ENCODE results near the gene OR6N2. TPM values are rescaled to one million over a fixed set of nuclear protein-coding genes. Genes with fewer than 3 reads are reported as not detected.

Gene OR6N2
- not detected for total RNA-seq

GRCh38 chr1:158781104-158781503, at the start of gene OR6N2:
Gene OR6N2 (minus strand): TSS chr1:158781204. CDS start chr1:158777635, 3,569 bp downstream.
- Histone ChIP-seq H3K27ac (no peak within 1 kb of the TSS), H3K4me3 (no peak within 1 kb of the TSS)

GRCh38 chr1:158830074-158830677, 49.2 kb upstream of the OR6N2 start:
- no peak overlapping the region for H3K4me3 ChIP-seq
- no peak for DNase-seq (ENCODE audit: low spot score in 2 of 2)
- TF ChIP-seq CTCF (IDR thresholded peaks at IDR 0.05) (no peak), EP300 (IDR thresholded peaks at IDR 0.05) (no peak), POLR2AphosphoS5 (IDR thresholded peaks at IDR 0.05) (no peak), POLR2A (IDR thresholded peaks at IDR 0.05) (no peak)
- 70% methylated on average over 2 of the region's 2 CpGs for WGBS
- H3K36me3 ChIP-seq: no peaks in the 10 kb centered on the region
- H3K4me1 ChIP-seq: no peaks in the 10 kb centered on the region
- no peaks in the 10 kb centered on the region for H3K27me3 ChIP-seq
- H3K27ac ChIP-seq: no peak overlapping the region
- no peaks in the 10 kb centered on the region for H3K9me3 ChIP-seq

More at GRCh38 chr1:158781104-158781503, at the start of gene OR6N2:
- TF ChIP-seq EP300 (IDR thresholded peaks at IDR 0.05): no peak
- no peak for TF ChIP-seq CTCF (IDR thresholded peaks at IDR 0.05)
- TF ChIP-seq POLR2AphosphoS5 (IDR thresholded peaks at IDR 0.05): no peak
- TF ChIP-seq POLR2A (IDR thresholded peaks at IDR 0.05): no peak
- DNase-seq (ENCODE audit: low spot score in 2 of 2): no peak
- Histone ChIP-seq H3K4me1 (no peaks in the 10 kb centered on the region), H3K9me3 (no peaks in the 10 kb centered on the region), H3K36me3 (no peaks in the 10 kb centered on the region), H3K27me3 (no peaks in the 10 kb centered on the region)

- H3K4me3 ChIP-seq: no peak overlapping the region
- WGBS: 80% methylated on average over 1 of the region's 1 CpG
- no peak overlapping the region for H3K27ac ChIP-seq
- H3K36me3 ChIP-seq: no peaks in the 10 kb centered on the region
- DNase-seq (ENCODE audit: low spot score in 2 of 2): no peak
- TF ChIP-seq POLR2A (IDR thresholded peaks at IDR 0.05) (no peak), EP300 (IDR thresholded peaks at IDR 0.05) (no peak), CTCF (IDR thresholded peaks at IDR 0.05) (no peak), POLR2AphosphoS5 (IDR thresholded peaks at IDR 0.05) (no peak)
- no peaks in the 10 kb centered on the region for H3K27me3 ChIP-seq
- no peaks in the 10 kb centered on the region for H3K4me1 ChIP-seq
- H3K9me3 ChIP-seq: no peaks in the 10 kb centered on the region
Observed at GRCh38 chr1:158821723-158822122, 40.7 kb upstream of the OR6N2 start.

GRCh38 chr1:158819461-158820443, 38.7 kb upstream of the OR6N2 start:
- Histone ChIP-seq H3K36me3 (no peaks in the 10 kb centered on the region), H3K9me3 (no peaks in the 10 kb centered on the region), H3K4me1 (no peaks in the 10 kb centered on the region), H3K27ac (no peak overlapping the region), H3K4me3 (no peak overlapping the region), H3K27me3 (no peaks in the 10 kb centered on the region)
- TF ChIP-seq POLR2A (IDR thresholded peaks at IDR 0.05) (no peak), CTCF (IDR thresholded peaks at IDR 0.05) (no peak), POLR2AphosphoS5 (IDR thresholded peaks at IDR 0.05) (no peak), EP300 (IDR thresholded peaks at IDR 0.05) (no peak)
- DNase-seq (ENCODE audit: low spot score in 2 of 2): no peak
- WGBS: 70% methylated on average over 7 of the region's 7 CpGs

- no peak for DNase-seq (ENCODE audit: low spot score in 2 of 2)
- Histone ChIP-seq H3K27me3 (no peaks in the 10 kb centered on the region), H3K4me1 (no peaks in the 10 kb centered on the region), H3K9me3 (no peaks in the 10 kb centered on the region), H3K4me3 (no peak overlapping the region), H3K36me3 (no peaks in the 10 kb centered on the region), H3K27ac (no peak overlapping the region)
- 82% methylated on average over 1 of the region's 1 CpG for WGBS
- no peak for TF ChIP-seq POLR2A (IDR thresholded peaks at IDR 0.05)
- no peak for TF ChIP-seq POLR2AphosphoS5 (IDR thresholded peaks at IDR 0.05)
- no peak for TF ChIP-seq CTCF (IDR thresholded peaks at IDR 0.05)
- TF ChIP-seq EP300 (IDR thresholded peaks at IDR 0.05): no peak
Observed at GRCh38 chr1:158818975-158819431, 38.0 kb upstream of the OR6N2 start.

Measured in suprapubic skin (tissue), 4 donors.